ENCODE measurements around the gene SOWAHD. TPM values are rescaled to one million over a fixed set of nuclear protein-coding genes. Genes with fewer than 3 reads are reported as not detected.

The SOWAHD gene
- total and polyA plus RNA-seq, 2 experiments from 2014 or later: 3.8 to 5.1 TPM

DNA sequence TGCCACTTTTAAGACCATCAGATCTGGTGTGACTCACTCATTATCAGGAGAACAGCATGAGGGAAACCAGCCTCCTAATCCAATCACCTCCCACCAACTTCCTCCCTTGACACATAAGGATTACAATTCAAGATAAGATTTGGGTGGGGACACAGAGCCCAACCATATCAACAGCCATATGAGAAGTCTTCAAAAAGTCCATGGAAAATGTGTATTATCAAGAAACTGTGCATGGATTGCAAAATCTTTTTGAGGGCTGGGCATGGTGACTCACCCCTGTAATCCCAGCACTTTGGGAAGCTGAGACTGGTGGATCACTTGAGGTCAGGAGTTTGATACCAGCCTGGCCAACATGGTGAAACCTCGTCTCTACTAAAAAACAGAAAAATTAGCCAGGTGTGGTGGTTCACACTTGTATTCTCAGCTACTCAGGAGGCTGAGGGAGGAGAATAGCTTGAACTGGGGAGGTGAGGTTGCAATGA, 50.8 kb downstream of the SOWAHD start:
- no peaks in the 10 kb centered on the region for H3K9me2 ChIP-seq (ENCODE audit: insufficient read depth)
- no peak overlapping the region for H3K4me3 Mint-ChIP-seq
- H3K4me1 Mint-ChIP-seq: no peaks in the 10 kb centered on the region
- TF ChIP-seq ZNF331 (CRISPR knock-in tag; IDR thresholded peaks at IDR 0.05; ENCODE audit: low read depth): no peak
- TF ChIP-seq JUNB (IDR thresholded peaks at IDR 0.05; ENCODE audit: unreplicated experiment): no peak
- TF ChIP-seq, protein P1, sequence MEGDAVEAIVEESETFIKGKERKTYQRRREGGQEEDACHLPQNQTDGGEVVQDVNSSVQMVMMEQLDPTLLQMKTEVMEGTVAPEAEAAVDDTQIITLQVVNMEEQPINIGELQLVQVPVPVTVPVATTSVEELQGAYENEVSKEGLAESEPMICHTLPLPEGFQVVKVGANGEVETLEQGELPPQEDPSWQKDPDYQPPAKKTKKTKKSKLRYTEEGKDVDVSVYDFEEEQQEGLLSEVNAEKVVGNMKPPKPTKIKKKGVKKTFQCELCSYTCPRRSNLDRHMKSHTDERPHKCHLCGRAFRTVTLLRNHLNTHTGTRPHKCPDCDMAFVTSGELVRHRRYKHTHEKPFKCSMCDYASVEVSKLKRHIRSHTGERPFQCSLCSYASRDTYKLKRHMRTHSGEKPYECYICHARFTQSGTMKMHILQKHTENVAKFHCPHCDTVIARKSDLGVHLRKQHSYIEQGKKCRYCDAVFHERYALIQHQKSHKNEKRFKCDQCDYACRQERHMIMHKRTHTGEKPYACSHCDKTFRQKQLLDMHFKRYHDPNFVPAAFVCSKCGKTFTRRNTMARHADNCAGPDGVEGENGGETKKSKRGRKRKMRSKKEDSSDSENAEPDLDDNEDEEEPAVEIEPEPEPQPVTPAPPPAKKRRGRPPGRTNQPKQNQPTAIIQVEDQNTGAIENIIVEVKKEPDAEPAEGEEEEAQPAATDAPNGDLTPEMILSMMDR (conservative IDR thresholded peaks at IDR 0.05; ENCODE audit: low read depth in 2 of 2): no peak
- TF ChIP-seq EZH2phosphoT487 (IDR thresholded peaks at IDR 0.05; ENCODE audit: unreplicated experiment): no peak
- TF ChIP-seq CREB1 (CRISPR knock-in tag; IDR thresholded peaks at IDR 0.05; ENCODE audit: low read depth): no peak
- no peaks in the 10 kb centered on the region for H3K79me2 ChIP-seq (replicated peaks; ENCODE audit: insufficient read depth)
- ATAC-seq (no peak), DNase-seq (ENCODE audit: low spot score) (no peak)
- no peak overlapping the region for H3K4me2 ChIP-seq
- H3F3A ChIP-seq (replicated peaks; ENCODE audit: low read depth): no peaks in the 10 kb centered on the region
- no peaks in the 10 kb centered on the region for H3K27me3 ChIP-seq (ENCODE audit: insufficient read depth)
- 0 out of 3 replicates have a peak, but pooled peaks cover 3% of the 10 kb centered on the region for H3K36me3 Mint-ChIP-seq (ENCODE audit: low read depth)
- no peak overlapping the region for H3K27ac Mint-ChIP-seq
- no peaks in the 10 kb centered on the region for H4K20me1 ChIP-seq (replicated peaks; ENCODE audit: insufficient read depth)
- H3K4me3 ChIP-seq: no peak overlapping the region
- H3K27ac ChIP-seq (ENCODE audit: low read depth): no peak overlapping the region
- H2AFZ ChIP-seq: no peak overlapping the region
- no peaks in the 10 kb centered on the region for H3K4me1 ChIP-seq (ENCODE audit: insufficient read depth)
- peaks cover 1% of the 10 kb centered on the region for H3K27me3 Mint-ChIP-seq (ENCODE audit: insufficient read depth, low read depth, poor library complexity)
- H3K9me3 Mint-ChIP-seq: 0 out of 3 replicates have a peak, but pooled peaks cover 3% of the 10 kb centered on the region
- no peaks in the 10 kb centered on the region for H3K36me3 ChIP-seq (ENCODE audit: insufficient read depth)

Small RNA genes within 50 kb of the gene (small RNA-seq; reads per million reads assigned to genes)
- gene SNORA69 (ENCODE audit: low replicate concordance): not detected

Other genes starting within 250 kb of the SOWAHD start
- 42.3 and 44.3 TPM in 2 replicates for gene STEEP1, start 193.2 kb upstream of the SOWAHD start, total RNA-seq (2014; rRNA removed; shearing (Covaris generic))
- gene STEEP1, start 193.2 kb upstream of the SOWAHD start, polyA plus RNA-seq (2016; fragmentation: Nextera tagmentation; extraction: Ambion mirVana): 15.9 and 16.6 TPM in 2 replicates
- 38.6 and 41.4 TPM in 2 replicates for gene UBE2A, start 184.0 kb upstream of the SOWAHD start, total RNA-seq (2014; rRNA removed; shearing (Covaris generic))
- gene UBE2A, start 184.0 kb upstream of the SOWAHD start, polyA plus RNA-seq (2016; fragmentation: Nextera tagmentation; extraction: Ambion mirVana): 75.9 and 77.8 TPM in 2 replicates
- 10.9 and 11.6 TPM in 2 replicates for gene NKRF, start 152.2 kb upstream of the SOWAHD start, total RNA-seq (2014; rRNA removed; shearing (Covaris generic))
- gene NKRF, start 152.2 kb upstream of the SOWAHD start, polyA plus RNA-seq (2016; fragmentation: Nextera tagmentation; extraction: Ambion mirVana): 6.3 and 6.8 TPM in 2 replicates
- gene SEPTIN6, start 65.4 kb upstream of the SOWAHD start, total RNA-seq (2014; rRNA removed; shearing (Covaris generic)): 43.3 and 43.6 TPM in 2 replicates
- gene SEPTIN6, start 65.4 kb upstream of the SOWAHD start, polyA plus RNA-seq (2016; fragmentation: Nextera tagmentation; extraction: Ambion mirVana): 36.9 and 37.0 TPM in 2 replicates
- 2,883 and 2,910 TPM in 2 replicates for gene RPL39, start 33.0 kb downstream of the SOWAHD start, total RNA-seq (2014; rRNA removed; shearing (Covaris generic))
- gene RPL39, start 33.0 kb downstream of the SOWAHD start, polyA plus RNA-seq (2016; fragmentation: Nextera tagmentation; extraction: Ambion mirVana): 2,912 and 3,172 TPM in 2 replicates
- gene UPF3B, start 94.4 kb downstream of the SOWAHD start, total RNA-seq (2014; rRNA removed; shearing (Covaris generic)): 9.4 and 11.5 TPM in 2 replicates
- gene UPF3B, start 94.4 kb downstream of the SOWAHD start, polyA plus RNA-seq (2016; fragmentation: Nextera tagmentation; extraction: Ambion mirVana): 52.8 and 62.0 TPM in 2 replicates
- 10.2 and 10.9 TPM in 2 replicates for gene RNF113A, start 113.1 kb downstream of the SOWAHD start, total RNA-seq (2014; rRNA removed; shearing (Covaris generic))
- 20.3 and 23.3 TPM in 2 replicates for gene RNF113A, start 113.1 kb downstream of the SOWAHD start, polyA plus RNA-seq (2016; fragmentation: Nextera tagmentation; extraction: Ambion mirVana)
- 29.1 and 33.2 TPM in 2 replicates for gene NDUFA1, start 113.2 kb downstream of the SOWAHD start, total RNA-seq (2014; rRNA removed; shearing (Covaris generic))
- 415 and 457 TPM in 2 replicates for gene NDUFA1, start 113.2 kb downstream of the SOWAHD start, polyA plus RNA-seq (2016; fragmentation: Nextera tagmentation; extraction: Ambion mirVana)
- gene AKAP14, start 137.3 kb downstream of the SOWAHD start, total RNA-seq (2014; rRNA removed; shearing (Covaris generic)): 2.5 TPM in 1 of 2 replicates, not detected in the other
- 3.3 and 5.7 TPM in 2 replicates for gene AKAP14, start 137.3 kb downstream of the SOWAHD start, polyA plus RNA-seq (2016; fragmentation: Nextera tagmentation; extraction: Ambion mirVana)
- gene NKAP, start 185.2 kb downstream of the SOWAHD start, total RNA-seq (2014; rRNA removed; shearing (Covaris generic)): 4.8 and 6.8 TPM in 2 replicates
- gene NKAP, start 185.2 kb downstream of the SOWAHD start, polyA plus RNA-seq (2016; fragmentation: Nextera tagmentation; extraction: Ambion mirVana): 10.4 and 11.6 TPM in 2 replicates